DND-41 (cell line): Measurements from ENCODE around the gene ASCL2.

Source experiments
- EZH2 ChIP-seq: IDR thresholded peaks from 3 replicates; pipeline ENCODE4 v1.6.1; 2012; ENCODE audit warnings: borderline replicate concordance, low read depth, mild to moderate bottlenecking, moderate library complexity, low read length, inconsistent platforms; ENCODE audit not compliant: severe bottlenecking
- TF ChIP-seq, protein P1 (sequence below): IDR thresholded peaks from 2 replicates; pipeline ENCODE4 v1.5.1; 2012; ENCODE audit warnings: borderline replicate concordance, low read length, moderate library complexity, mild to moderate bottlenecking; ENCODE audit not compliant: poor library complexity, severe bottlenecking; ENCODE audit errors: extremely low read depth

DNA sequence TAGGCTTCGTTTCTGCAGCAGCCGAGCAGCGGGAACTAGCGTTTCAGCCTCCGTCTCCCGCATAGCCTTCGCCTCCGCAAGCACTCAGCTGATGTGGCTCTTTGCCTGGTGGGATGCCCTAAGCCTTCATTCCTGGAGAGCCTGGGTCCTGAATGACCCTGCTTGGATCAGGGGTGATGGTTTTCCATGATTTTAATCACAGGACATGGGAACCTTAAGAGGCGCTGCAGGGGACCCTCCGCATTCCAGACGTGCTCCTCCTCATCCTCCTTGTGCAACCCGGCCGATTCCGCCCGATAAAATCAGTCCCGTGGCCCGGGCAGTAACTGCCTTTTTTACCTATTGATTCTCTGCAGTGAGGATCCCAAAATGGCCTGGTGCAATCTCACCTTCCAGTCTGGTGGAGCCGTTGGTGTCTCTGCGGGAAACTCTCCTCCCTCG, 23.2 kb upstream of the ASCL2 start:
- TF ChIP-seq EZH2 = no peak
- TF ChIP-seq, protein P1, sequence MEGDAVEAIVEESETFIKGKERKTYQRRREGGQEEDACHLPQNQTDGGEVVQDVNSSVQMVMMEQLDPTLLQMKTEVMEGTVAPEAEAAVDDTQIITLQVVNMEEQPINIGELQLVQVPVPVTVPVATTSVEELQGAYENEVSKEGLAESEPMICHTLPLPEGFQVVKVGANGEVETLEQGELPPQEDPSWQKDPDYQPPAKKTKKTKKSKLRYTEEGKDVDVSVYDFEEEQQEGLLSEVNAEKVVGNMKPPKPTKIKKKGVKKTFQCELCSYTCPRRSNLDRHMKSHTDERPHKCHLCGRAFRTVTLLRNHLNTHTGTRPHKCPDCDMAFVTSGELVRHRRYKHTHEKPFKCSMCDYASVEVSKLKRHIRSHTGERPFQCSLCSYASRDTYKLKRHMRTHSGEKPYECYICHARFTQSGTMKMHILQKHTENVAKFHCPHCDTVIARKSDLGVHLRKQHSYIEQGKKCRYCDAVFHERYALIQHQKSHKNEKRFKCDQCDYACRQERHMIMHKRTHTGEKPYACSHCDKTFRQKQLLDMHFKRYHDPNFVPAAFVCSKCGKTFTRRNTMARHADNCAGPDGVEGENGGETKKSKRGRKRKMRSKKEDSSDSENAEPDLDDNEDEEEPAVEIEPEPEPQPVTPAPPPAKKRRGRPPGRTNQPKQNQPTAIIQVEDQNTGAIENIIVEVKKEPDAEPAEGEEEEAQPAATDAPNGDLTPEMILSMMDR = no peak
